K562 (cell line): ENCODE results near the gene AKAP12. TPM values are rescaled to one million over a fixed set of nuclear protein-coding genes. Genes with fewer than 3 reads are reported as not detected.

ENCODE experiments used
- ATAC-seq: fragments of 200-7000 bp; cut with Tn5 transposase; 3 replicates; pipeline ENCODE4 v1.9.1; 2020; ENCODE audit warnings: moderate library complexity
- BruUV-seq: library from RNA; stranded (reverse); fragments of 400-500 nt; replicated peaks from 2 replicates; lab custom pipeline; 2021; lab: Mats Ljungman, UMichigan
- CTCF ChIA-PET: fragments of 300-600 bp; formaldehyde crosslinking; extraction: SDS; loops from one replicate; lab custom pipeline; 2021; ENCODE audit warnings: low intra/inter-chr PET ratio; lab: Yijun Ruan, JAX
- POLR2A ChIA-PET: fragments of 300-600, 350-650 bp; sonication (Branson Sonifier 250); formaldehyde crosslinking; extraction: SDS; loops from one replicate; lab custom pipeline; 2021; ENCODE audit warnings: antibody characterized with exemption, inconsistent platforms; lab: Yijun Ruan, JAX
- DNase-seq, 4 experiments: peaks; one replicate each; pipeline versions ENCODE4 v3.0.0 to v3.0.0-alpha.2; 2011 to 2018; ENCODE audit warnings: low spot score in 3 of 4, mixed read lengths in 3 of 4; ENCODE audit errors: extremely low read depth in 1 of 4
- FAIRE-seq: peaks from 2 replicates; lab custom pipeline; 2011; peaks lifted over from hg19 to GRCh38; lab: Jason Lieb, UNC
- H2AFZ ChIP-seq: 2 replicates; pipeline ENCODE4 v1.6.0; 2011; ENCODE audit warnings: low read depth, low read length, control low read depth, inconsistent platforms
- H3K27ac ChIP-seq: fragments of 200-600 bp; 3 replicates; pipeline ENCODE4 v1.8.0; 2011; ENCODE audit warnings: low read depth, mild to moderate bottlenecking, control low read depth, inconsistent platforms, low read length, moderate library complexity, mixed read lengths; ENCODE audit errors: extremely low read depth
- H3K27me3 ChIP-seq, 2 experiments: fragments of 300-600 bp in 1 of 2; 2 replicates in 1 of 2; 3 replicates in 1 of 2; pipeline versions ENCODE4 v1.6.0 to v1.8.0; 2011; ENCODE audit warnings: inconsistent platforms in 2 of 2, low read length in 2 of 2, mild to moderate bottlenecking in 1 of 2, mixed read lengths in 1 of 2, moderate library complexity in 1 of 2; ENCODE audit not compliant: control insufficient read depth in 2 of 2, insufficient read depth in 2 of 2
- H3K36me3 ChIP-seq: fragments of 300-600 bp; 3 replicates; pipeline ENCODE4 v1.8.0; 2011; ENCODE audit warnings: mild to moderate bottlenecking, low read length, inconsistent platforms; ENCODE audit not compliant: control insufficient read depth, insufficient read depth
- H3K4me1 ChIP-seq, 2 experiments: fragments of 200-600 bp in 1 of 2; replicated peaks in 1 of 2; 2 replicates in 1 of 2; 3 replicates in 1 of 2; pipeline versions ENCODE4 v1.5.1 to v1.8.0; 2011; ENCODE audit warnings: inconsistent platforms in 2 of 2, low read length in 2 of 2, mild to moderate bottlenecking in 1 of 2, mixed read lengths in 1 of 2, moderate library complexity in 1 of 2; ENCODE audit not compliant: control insufficient read depth in 2 of 2, insufficient read depth in 2 of 2
- H3K4me2 ChIP-seq: 2 replicates; pipeline ENCODE4 v1.6.1; 2011; ENCODE audit warnings: low read length, control low read depth, inconsistent platforms, mixed read lengths; ENCODE audit not compliant: insufficient read depth
- H3K4me3 ChIP-seq: fragments of 200-600 bp; sonication (generic), shearing (Covaris generic); 2 replicates; pipeline ENCODE4 v1.5.1; 2016; ENCODE audit warnings: control low read depth, inconsistent platforms
- H3K79me2 ChIP-seq: fragments of 200-600 bp; 3 replicates; pipeline ENCODE4 v1.8.0; 2011; ENCODE audit warnings: low read length, inconsistent platforms; ENCODE audit not compliant: control insufficient read depth, insufficient read depth
- H3K9ac ChIP-seq, 2 experiments: 2 replicates each; pipeline versions ENCODE4 v1.6.0 to v1.6.1; 2011; ENCODE audit warnings: low read depth in 2 of 2, low read length in 2 of 2, control low read depth in 1 of 2, inconsistent platforms in 1 of 2, mild to moderate bottlenecking in 1 of 2, mixed read lengths in 1 of 2; ENCODE audit not compliant: insufficient read depth in 1 of 2
- H3K9me1 ChIP-seq: one replicate; pipeline ENCODE4 v1.6.0; 2011; ENCODE audit warnings: inconsistent platforms, mild to moderate bottlenecking, low read length, moderate library complexity; ENCODE audit not compliant: control insufficient read depth, insufficient read depth
- H3K9me3 ChIP-seq: replicated peaks from 2 replicates; pipeline ENCODE4 v1.5.1; 2011; ENCODE audit warnings: low read depth, low read length, inconsistent platforms; ENCODE audit not compliant: control insufficient read depth, insufficient read depth
- H4K20me1 ChIP-seq: replicated peaks from 2 replicates; pipeline ENCODE4 v1.6.1; 2011; ENCODE audit warnings: low read length, inconsistent platforms, mixed read lengths; ENCODE audit not compliant: control insufficient read depth, insufficient read depth
- ATF2 ChIP-seq: sonication (generic); formaldehyde crosslinking; IDR thresholded peaks from 2 replicates; pipeline ENCODE4 v1.8.1; 2022; ENCODE audit warnings: missing genetic modification reagents
- CEBPB ChIP-seq: fragments of 450-650 bp; IDR thresholded peaks from 2 replicates; pipeline ENCODE4 v1.6.1; 2016; ENCODE audit warnings: missing genetic modification characterization, missing compliant biosample characterization
- CLOCK ChIP-seq: fragments of 250-450 bp; sonication (Bioruptor Pico); IDR thresholded peaks from 2 replicates; pipeline ENCODE4 v1.4.0; 2020; ENCODE audit warnings: mild to moderate bottlenecking, moderate library complexity, borderline replicate concordance
- CXXC5 ChIP-seq: fragments of 250-450 bp; sonication (Bioruptor Pico); IDR thresholded peaks from 2 replicates; pipeline ENCODE4 v1.8.0; 2022; ENCODE audit warnings: inconsistent platforms, mild to moderate bottlenecking, moderate library complexity
- DIDO1 ChIP-seq: fragments of 450-650 bp; IDR thresholded peaks from 2 replicates; pipeline ENCODE4 v1.6.1; 2016; ENCODE audit warnings: low read depth, missing biosample characterization, missing genetic modification characterization
- ELK3 ChIP-seq: fragments of 450-650 bp; formaldehyde crosslinking; IDR thresholded peaks from 2 replicates; pipeline ENCODE4 v1.4.0; 2020; ENCODE audit warnings: mild to moderate bottlenecking
- ETV5 ChIP-seq: sonication (generic); formaldehyde crosslinking; IDR thresholded peaks from 2 replicates; pipeline ENCODE4 v1.4.0; 2020; ENCODE audit warnings: low read depth, mild to moderate bottlenecking, missing genetic modification reagents
- FOXA1 ChIP-seq: fragments of 450-650 bp; IDR thresholded peaks from 2 replicates; pipeline ENCODE4 v1.6.1; 2016; ENCODE audit warnings: mild to moderate bottlenecking, borderline replicate concordance
- GATA2 ChIP-seq: sonication (generic); formaldehyde crosslinking; IDR thresholded peaks from 2 replicates; pipeline ENCODE4 v1.4.0; 2020; ENCODE audit warnings: mild to moderate bottlenecking, missing genetic modification reagents
- HNRNPL ChIP-seq: fragments of 200-400 bp; formaldehyde crosslinking; IDR thresholded peaks from 2 replicates; pipeline ENCODE4 v1.6.1; 2017; ENCODE audit warnings: low read depth, mild to moderate bottlenecking, low read length
- NR2C1 ChIP-seq, 2 experiments: fragments of 450-650 bp; IDR thresholded peaks; 2 replicates each; pipeline ENCODE4 v1.6.1; 2017; ENCODE audit warnings: mild to moderate bottlenecking in 2 of 2, antibody characterized with exemption in 1 of 2, inconsistent platforms in 1 of 2, missing compliant biosample characterization in 1 of 2, missing genetic modification characterization in 1 of 2
- NR2C2 ChIP-seq, 2 experiments: fragments of 200-800 bp in 1 of 2; sonication (Bioruptor generic) in 1 of 2; sonication (generic) in 1 of 2; formaldehyde crosslinking in 1 of 2; IDR thresholded peaks; 2 replicates each; pipeline versions ENCODE4 v1.6.1 to v1.8.0; 2016 to 2022; ENCODE audit warnings: mild to moderate bottlenecking in 1 of 2, missing compliant biosample characterization in 1 of 2, missing genetic modification characterization in 1 of 2, missing genetic modification reagents in 1 of 2
- RFX7 ChIP-seq: fragments of 250-450 bp; sonication (Bioruptor Pico); IDR thresholded peaks from 2 replicates; pipeline ENCODE4 v1.5.1; 2021; ENCODE audit warnings: mild to moderate bottlenecking
- SETDB1 ChIP-seq: IDR thresholded peaks from one replicate; pipeline ENCODE4 v1.6.1; 2012; ENCODE audit warnings: low read length, control low read depth, inconsistent platforms
- SMAD1 ChIP-seq: fragments of 150-350 bp; IDR thresholded peaks from 2 replicates; pipeline ENCODE4 v1.6.1; 2014; ENCODE audit warnings: low read length, low read depth; ENCODE audit not compliant: partially characterized antibody
- WGBS: fragments of 100-300 bp; shearing (Covaris generic); methylation state at CpG from one replicate; pipeline ENCODE4 v1.1.6; 2016; ENCODE audit warnings: low coverage, mixed read lengths; ENCODE audit not compliant: insufficient coverage; ENCODE audit errors: missing lambda C conversion rate; 5-methylcytosine and 5-hydroxymethylcytosine counted together
- in situ Hi-C: fragments of 300-500 bp; cut with MboI; formaldehyde crosslinking; loops from 4 replicates; pipeline ENCODE4 v1.15.0; 2018; ENCODE audit warnings: inconsistent platforms, mixed read lengths
- intact Hi-C: fragments of 100-400 bp; cut with micrococcal nuclease; formaldehyde crosslinking; loops from 2 replicates; pipeline ENCODE4 v1.14.2; 2022
- polyA plus RNA-seq, 8 experiments: library from polyadenylated mRNA; depleted of rRNA in 4 of 8; stranded (reverse) in 5 of 8; unstranded in 3 of 8; fragments of >200 nt; fragmentation: Nextera tagmentation in 2 of 8; fragmentation: Illumina TruSeq in 1 of 8; extraction: Ambion mirVana in 2 of 8; extraction: Trizol in 1 of 8; gene quantifications; 2 replicates each; pipeline versions ENCODE4 v1.2.1 to v1.2.3, GENCODE V29; 2011 to 2014; ENCODE audit warnings: inconsistent platforms in 1 of 8, missing spikeins in 1 of 8
- total RNA-seq, 7 experiments: library from RNA; depleted of rRNA in 6 of 7; stranded (reverse); fragments of >200 nt in 6 of 7; fragmentation: Illumina TruSeq in 2 of 7; extraction: Trizol in 2 of 7; gene quantifications; 2 replicates each; pipeline versions ENCODE4 v1.2.1 to v1.2.3, GENCODE V29; 2011 to 2021; ENCODE audit warnings: low replicate concordance in 1 of 7

The AKAP12 gene
- total and polyA plus RNA-seq, 9 of the 15 experiments (the other 6 are each of a cell fraction or from before 2014, with no cell fraction given) = 0.08 to 2.0 (median 0.62) TPM

GRCh38 chr6:151374036-151374683, 134.4 kb downstream of the AKAP12 start:
- Histone ChIP-seq H3K27me3 (no peaks in the 10 kb centered on the region), H3K4me3 (no peak overlapping the region; the same call in 1 of the 2 replicates), H2AFZ (peak overlapping the region; percentile 70), H3K4me2 (peak overlapping the region; percentile 49), H3K9me1 (no peaks in the 10 kb centered on the region), H3K9ac (peak overlapping the region in 1 of 2 experiments; percentile 16; a peak in 2 of 4 replicates), H3K36me3 (peaks cover 34% of the 10 kb centered on the region), H3K79me2 (peaks cover 49% of the 10 kb centered on the region), H3K9me3 (no peaks in the 10 kb centered on the region), H4K20me1 (no peaks in the 10 kb centered on the region), H3K27ac (peak overlapping the region; percentile 51), H3K4me1 (peaks cover 6 to 7% of the 10 kb centered on the region in 2 experiments; a peak in 4 of 5 replicates)
- intact Hi-C loops (loop anchor here (2.0 kb wide), 1 partner anchor 17 kb away; the partner anchor contains the start of gene ZBTB2), in situ Hi-C loops (no loop called here)
- ATAC-seq = peak; percentile 91
- WGBS = 28% methylated on average over 5 of the region's 5 CpGs
- FAIRE-seq = peak; percentile 82
- CTCF ChIA-PET = interaction anchor here (0.6 kb wide), 1 partner anchor 33 kb away, joined by 4 read pairs; no protein-coding TSS in a partner anchor
- POLR2A ChIA-PET = interaction anchor here (0.5 to 1.8 kb wide), 4 partner anchors 16 to 195 kb away, joined by 3 to 12 read pairs (median 4); no protein-coding TSS in a partner anchor
- DNase-seq = peak; percentile 32 to 78 (median 46)
- BruUV-seq = TSS peak; percentile 47
- TF ChIP-seq FOXA1 (no peak), GATA2 (CRISPR knock-in tag) (no peak), HNRNPL (no peak), ELK3 (CRISPR knock-in tag) (no peak), DIDO1 (tag) (no peak), CLOCK (CRISPR knock-in tag) (no peak), NR2C1 (IDR thresholded peaks at IDR 0.05) (peak; percentile 91), NR2C1 (tag; IDR thresholded peaks at IDR 0.05) (peak; percentile 96), SETDB1 (no peak), CXXC5 (CRISPR knock-in tag) (peak; percentile 30; the same call in 1 of the 2 replicates), ETV5 (CRISPR knock-in tag) (peak; percentile 24; the same call in 1 of the 2 replicates), ATF2 (CRISPR knock-in tag) (no peak), NR2C2 (CRISPR knock-in tag; IDR thresholded peaks at IDR 0.05) (0 out of 2 replicates have a peak, but pooled peaks have one; percentile 27), NR2C2 (tag; IDR thresholded peaks at IDR 0.05) (peak; percentile 95), RFX7 (CRISPR knock-in tag) (no peak), CEBPB (peak; percentile 66), SMAD1 (peak; percentile 48)
